HG02571 (cell line): Measurements from ENCODE around the gene OLFML2A.
"Not testable (repeated sequence)": the region's sequence is repeated elsewhere in the genome, so short reads cannot be mapped to it uniquely, and the experiment has no call there.

Experiments
- ATAC-seq: cut with Tn5 transposase; IDR thresholded peaks from one replicate; pipeline ENCODE4 v1.9.1; 2021; ENCODE audit warnings: mild to moderate bottlenecking, moderate library complexity; ENCODE audit not compliant: unreplicated experiment

Gene OLFML2A

GRCh38 chr9:124818431-124819281 is 41.7 kb downstream of the OLFML2A start:
- ATAC-seq, result peak; percentile 58

- no peak for ATAC-seq
Measured at GRCh38 chr9:124820698-124821623, 44.0 kb downstream of the OLFML2A start.

DNA sequence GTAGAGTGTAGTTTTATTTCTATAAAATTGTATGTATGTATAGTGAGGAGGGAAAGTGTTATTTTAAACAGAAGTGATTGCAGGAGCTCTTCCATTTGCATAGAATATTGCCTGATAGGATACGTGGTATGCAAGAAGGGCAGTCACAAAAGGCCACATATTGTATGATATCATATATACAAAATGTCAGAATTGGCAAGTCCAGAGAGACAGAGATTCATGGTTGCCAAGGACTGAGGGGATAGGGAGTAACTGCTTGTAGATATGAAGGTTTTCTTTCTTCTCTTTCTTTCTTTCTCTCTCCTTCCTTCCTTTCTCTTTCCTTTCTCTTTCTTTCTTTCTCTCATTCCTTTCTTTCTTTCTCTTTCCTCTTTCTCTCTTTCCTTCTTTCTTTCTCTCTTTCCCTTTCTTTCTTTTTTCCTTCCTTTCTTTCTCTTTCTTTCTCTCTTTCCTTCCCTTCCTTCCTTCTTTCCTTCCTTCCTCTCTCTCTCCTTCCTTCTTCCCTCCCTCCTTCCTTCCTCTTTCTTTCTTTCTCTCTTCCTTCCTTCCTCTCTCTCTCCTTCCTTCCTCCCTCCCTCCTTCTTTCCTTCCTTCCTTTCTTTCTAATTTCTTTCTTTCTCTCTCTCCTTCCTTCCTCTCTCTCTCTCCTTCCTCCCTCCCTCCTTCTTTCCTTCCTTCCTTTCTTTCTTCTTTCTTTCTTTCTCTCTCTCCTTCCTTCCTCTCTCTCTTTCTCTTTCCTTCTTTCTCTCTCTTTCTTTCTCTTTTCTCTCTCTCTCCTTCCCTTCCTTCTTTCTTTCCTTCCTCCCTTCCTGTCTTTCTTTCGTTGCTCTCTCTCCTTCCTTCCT is 51.8 kb downstream of the OLFML2A start:
- no peak for ATAC-seq

- no peak for ATAC-seq
Measured at GRCh38 chr9:124829334-124829669, 52.4 kb downstream of the OLFML2A start.

DNA sequence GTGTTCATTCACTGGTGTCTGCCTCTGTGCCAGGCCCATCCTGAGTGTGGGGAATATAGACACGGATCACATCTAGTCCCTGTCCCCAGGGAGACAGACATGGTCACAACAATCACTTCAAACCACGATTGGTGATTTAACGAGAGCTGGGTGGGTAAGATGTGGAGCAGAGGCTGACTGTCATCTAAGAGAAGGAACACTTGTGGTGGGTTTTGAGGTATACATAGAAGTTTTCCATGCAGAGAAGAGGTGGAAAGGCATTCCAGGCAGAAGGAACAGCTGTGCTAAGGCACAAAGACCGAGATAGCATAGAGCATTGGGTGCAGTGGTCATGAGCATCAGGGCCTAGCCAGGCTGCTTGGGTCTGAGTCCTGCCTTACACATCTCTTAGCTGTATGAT is 53.7 kb downstream of the OLFML2A start:
- no peak for ATAC-seq

DNA sequence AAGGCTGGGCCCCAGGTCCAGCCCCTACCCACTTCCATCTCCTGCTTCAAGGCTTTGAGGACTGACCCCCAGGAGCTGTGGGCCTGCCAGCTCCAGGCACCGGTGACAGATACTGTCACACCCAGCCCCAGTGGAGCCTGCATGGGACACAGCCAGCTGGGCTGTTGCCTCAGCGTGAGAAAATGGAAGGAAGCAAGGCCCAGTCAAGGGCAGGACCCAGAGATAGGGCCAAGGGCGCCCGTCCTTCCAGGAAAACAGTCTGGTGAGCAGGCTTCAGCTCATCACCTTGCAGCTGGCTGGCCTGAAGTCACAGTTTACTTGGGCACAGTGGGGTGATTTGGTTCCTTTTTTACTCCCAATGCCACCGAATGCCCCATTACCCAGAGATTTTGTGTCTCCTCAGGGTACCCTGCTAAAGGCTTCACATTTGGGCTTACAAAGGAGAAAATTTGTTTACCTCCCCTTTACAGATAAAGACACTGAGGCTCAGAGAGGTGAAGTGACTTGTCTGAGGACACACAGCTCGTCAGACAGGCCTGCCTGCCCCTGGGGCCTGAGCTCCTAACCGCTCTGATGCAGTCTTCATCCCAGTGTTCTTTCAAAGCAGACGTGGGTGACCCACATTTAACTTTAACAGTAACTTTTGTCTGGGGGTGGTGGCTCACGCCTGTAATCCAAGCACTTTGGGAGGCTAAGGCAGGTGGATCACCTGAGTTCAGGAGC is 54.9 kb downstream of the OLFML2A start:
- ATAC-seq, result no peak

GRCh38 chr9:124834591-124834990 is 57.7 kb downstream of the OLFML2A start:
- ATAC-seq, result no peak

DNA sequence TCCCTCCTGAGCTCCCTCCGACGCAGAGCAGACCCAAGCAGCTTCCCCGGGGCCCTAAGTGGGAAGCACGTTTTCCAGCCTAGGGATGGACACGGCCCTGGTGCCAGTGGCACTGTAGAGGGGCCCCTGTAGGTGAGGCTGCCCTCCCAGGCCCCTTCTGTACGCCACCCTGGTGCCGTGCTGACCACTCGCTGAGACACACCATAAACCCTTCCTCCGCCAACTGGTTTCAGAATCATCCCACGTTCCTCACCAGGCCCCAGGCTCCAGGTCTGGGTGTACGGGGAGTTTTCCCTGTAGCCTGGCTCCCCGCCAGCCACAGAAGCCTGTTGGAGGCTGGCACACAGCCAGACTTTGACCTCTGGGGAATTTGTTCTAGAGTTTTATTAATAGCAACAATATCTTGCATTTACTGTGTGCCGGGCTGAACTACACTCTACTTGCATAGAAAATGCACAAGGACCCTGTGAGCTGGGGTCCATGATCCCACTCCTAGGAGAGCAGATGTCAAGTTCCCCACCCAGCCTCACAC is 58.2 kb downstream of the OLFML2A start:
- no peak for ATAC-seq

- ATAC-seq, result not testable (repeated sequence)
Measured at GRCh38 chr9:124838132-124838531, 61.2 kb downstream of the OLFML2A start.

GRCh38 chr9:124838567-124839275 is 61.8 kb downstream of the OLFML2A start:
- not testable (repeated sequence) for ATAC-seq

DNA sequence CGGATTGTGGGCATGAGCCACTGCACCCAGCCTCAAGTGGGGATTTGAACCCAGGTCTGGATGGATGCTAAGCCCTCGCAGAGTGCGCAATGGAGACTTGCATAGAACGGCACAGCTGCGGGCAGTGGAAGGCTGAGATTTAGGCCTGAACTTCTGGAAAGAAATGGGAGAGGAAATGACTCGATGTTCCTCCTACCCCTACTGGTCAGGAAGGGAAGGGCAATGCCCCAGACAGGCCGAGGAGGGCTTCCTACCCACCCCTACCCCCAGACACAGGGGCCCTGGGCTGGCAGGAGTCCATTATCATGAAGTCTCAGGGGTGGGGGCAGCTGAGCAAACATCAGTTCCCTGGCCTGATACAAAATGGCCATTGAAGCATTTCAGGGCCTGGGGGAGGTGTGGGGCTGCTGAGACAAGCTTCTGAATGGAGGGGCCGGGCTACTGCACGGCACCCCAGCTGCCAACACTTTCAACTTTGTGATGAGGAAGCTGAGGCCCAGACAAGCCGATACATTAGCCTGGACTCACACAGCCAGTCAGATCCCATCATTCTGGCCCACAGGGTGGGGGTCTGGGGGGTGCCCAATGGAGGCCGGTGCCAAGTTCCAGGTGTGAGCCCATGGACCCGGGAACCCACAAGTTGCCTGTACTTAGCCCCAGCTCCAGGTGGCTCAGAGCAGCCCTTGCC is 62.8 kb downstream of the OLFML2A start:
- no peak for ATAC-seq

GRCh38 chr9:124840300-124840833 is 63.4 kb downstream of the OLFML2A start:
- no peak for ATAC-seq

DNA sequence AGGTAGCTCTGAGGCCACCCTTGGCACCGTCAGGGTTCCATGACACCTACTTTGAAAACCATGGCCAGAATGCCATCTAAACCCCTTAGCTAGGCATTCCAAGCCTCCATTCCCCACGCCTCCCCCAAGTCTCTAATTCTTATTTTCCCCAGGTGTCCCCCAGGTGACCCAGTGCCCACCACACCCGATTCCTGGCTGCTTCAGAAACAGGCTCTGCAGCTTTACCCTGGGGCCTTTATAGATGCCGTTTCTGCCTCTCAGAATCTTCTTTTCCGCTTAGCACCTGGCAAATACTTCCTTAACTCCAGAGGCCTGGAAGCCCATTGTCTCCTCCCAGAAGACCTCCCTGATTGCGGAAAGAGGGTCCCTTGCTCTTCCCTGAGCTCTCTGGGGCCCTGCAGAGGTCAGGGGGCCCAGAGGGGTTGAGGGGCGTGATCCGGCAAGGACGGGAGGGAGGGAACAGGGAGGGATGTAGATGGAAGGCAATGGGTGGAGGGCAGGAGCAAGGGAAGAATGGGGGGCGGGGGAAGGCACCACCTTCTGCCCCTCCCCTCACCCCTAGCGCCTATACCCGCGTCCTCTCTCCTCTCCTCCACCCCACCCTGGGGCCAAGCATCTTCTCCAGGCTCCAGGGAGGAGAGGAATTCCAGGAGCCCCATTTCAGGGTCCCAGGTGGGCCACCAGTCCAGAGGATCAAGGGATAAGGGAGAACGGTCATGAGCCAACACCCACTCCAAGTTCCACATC is 64.3 kb downstream of the OLFML2A start:
- no peak for ATAC-seq

DNA sequence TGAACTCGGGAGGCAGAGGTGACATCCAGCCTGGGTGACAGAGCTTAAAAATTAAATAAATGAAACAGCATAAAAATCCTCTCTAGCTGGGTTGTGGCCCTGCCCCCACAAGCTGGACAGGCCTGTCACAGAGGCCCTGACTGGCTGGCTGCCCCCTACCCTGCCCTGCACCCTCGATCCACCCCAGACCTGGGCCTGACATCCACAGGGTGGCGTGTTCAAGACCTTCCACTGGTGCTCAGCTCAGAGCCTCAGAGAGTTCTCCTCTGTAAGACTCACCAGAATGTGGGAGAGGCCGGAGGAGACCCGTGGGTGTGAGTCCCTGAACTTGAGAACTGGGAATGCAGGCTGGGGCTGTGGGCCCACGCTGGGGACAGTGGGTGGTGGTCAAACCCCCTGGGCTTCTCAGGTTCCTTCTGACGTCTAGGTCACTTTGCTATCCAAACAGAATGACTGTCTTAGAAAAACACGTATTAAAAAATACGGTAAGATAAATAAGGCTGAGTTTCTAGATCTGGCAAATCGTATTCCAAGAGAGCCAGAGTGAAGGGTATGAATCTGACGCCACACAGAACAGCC is 66.6 kb downstream of the OLFML2A start:
- no peak for ATAC-seq

DNA sequence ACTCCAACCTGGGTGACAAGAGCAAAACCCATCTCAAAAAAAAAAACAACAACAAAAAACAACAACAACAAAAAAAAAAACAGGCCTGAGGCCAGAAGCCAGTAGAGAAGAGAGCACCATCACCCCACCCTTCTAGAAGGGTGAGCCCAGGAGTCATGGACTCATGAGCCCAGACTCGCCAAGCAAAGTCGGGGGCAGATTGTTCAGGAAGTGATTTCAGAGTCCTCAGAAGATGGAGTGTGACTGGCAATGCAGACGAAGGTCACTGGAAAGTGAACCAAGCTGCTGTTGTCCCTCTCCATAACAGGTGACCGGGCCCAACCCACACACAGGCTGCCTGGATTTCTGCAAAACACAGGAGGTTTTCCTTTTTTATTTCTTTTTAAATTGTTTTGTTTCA is 67.4 kb downstream of the OLFML2A start:
- ATAC-seq, result no peak

DNA sequence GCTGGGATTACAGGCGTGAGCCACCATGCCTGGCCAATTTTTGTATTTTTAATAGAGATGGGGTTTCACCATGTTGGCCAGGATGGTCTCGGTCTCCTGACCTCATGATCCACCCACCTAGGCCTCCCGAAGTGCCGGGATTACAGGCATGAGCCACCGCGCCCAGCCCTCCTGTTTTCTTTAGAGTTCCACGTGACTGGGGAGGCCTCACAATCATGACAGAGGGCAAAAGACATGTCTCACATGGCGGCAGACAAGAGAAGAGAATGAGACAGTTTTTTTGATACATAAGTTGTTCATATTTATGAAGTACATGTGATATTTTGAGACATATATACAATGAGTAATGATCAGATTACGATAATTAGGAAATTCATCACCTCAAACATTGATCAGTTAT is 69.5 kb downstream of the OLFML2A start:
- not testable (repeated sequence) for ATAC-seq

- ATAC-seq, result no peak
Measured at GRCh38 chr9:124846969-124847368, 70.0 kb downstream of the OLFML2A start.

- ATAC-seq, result no peak
Measured at GRCh38 chr9:124849801-124850200, 72.9 kb downstream of the OLFML2A start.
